KOPT-K1 (cell line): Measurements from ENCODE around the gene PLA2G7.

ENCODE experiments used
- H3K27ac ChIP-seq: fragments of 200-600 bp; sonication (generic); 2 replicates; pipeline ENCODE4 v1.5.1; 2016; ENCODE audit warnings: antibody characterized with exemption, mild to moderate bottlenecking, low read depth, low read length; ENCODE audit not compliant: poor library complexity, severe bottlenecking
- H3K36me3 ChIP-seq: fragments of 200-600 bp; sonication (generic); 2 replicates; pipeline ENCODE4 v1.5.1; 2017; ENCODE audit warnings: antibody characterized with exemption, mild to moderate bottlenecking, low read length, moderate library complexity; ENCODE audit not compliant: insufficient read depth
- H3K9me3 ChIP-seq: fragments of 200-600 bp; sonication (generic); 2 replicates; pipeline ENCODE4 v1.5.1; 2017; ENCODE audit warnings: antibody characterized with exemption, low read length, mild to moderate bottlenecking; ENCODE audit not compliant: insufficient read depth, poor library complexity, severe bottlenecking

PLA2G7 gene

GRCh38 chr6:46687619-46688097 is 47.5 kb downstream of the PLA2G7 start, which contains the start of gene TDRD6:
Gene TDRD6, plus strand, starts transcription at chr6:46687885. Its CDS starts 244 bp downstream, at chr6:46688129.
- no peaks in the 10 kb centered on the region for H3K9me3 ChIP-seq

GRCh38 chr6:46684771-46685170 is 50.4 kb downstream of the PLA2G7 start:
- Histone ChIP-seq H3K36me3 (no peaks in the 10 kb centered on the region), H3K27ac (no peak overlapping the region), H3K9me3 (no peaks in the 10 kb centered on the region)

More at GRCh38 chr6:46687619-46688097, 47.5 kb downstream of the PLA2G7 start, which contains the start of gene TDRD6:
- Histone ChIP-seq H3K36me3 (no peaks in the 10 kb centered on the region), H3K27ac (no peak within 1 kb of the TSS)

- Histone ChIP-seq H3K27ac (no peak overlapping the region), H3K9me3 (no peaks in the 10 kb centered on the region), H3K36me3 (no peaks in the 10 kb centered on the region)
Measured at GRCh38 chr6:46677314-46677654, 57.9 kb downstream of the PLA2G7 start.

GRCh38 chr6:46676604-46677313 is 58.4 kb downstream of the PLA2G7 start:
- no peak overlapping the region for H3K27ac ChIP-seq
- H3K36me3 ChIP-seq: no peaks in the 10 kb centered on the region
- no peaks in the 10 kb centered on the region for H3K9me3 ChIP-seq

- Histone ChIP-seq H3K9me3 (no peaks in the 10 kb centered on the region), H3K27ac (no peak overlapping the region), H3K36me3 (no peaks in the 10 kb centered on the region)
Measured at GRCh38 chr6:46674410-46674809, 60.8 kb downstream of the PLA2G7 start.

- Histone ChIP-seq H3K36me3 (no peaks in the 10 kb centered on the region), H3K27ac (no peak overlapping the region), H3K9me3 (no peaks in the 10 kb centered on the region)
Measured at GRCh38 chr6:46667377-46667776, 67.8 kb downstream of the PLA2G7 start.

- no peak overlapping the region for H3K27ac ChIP-seq
- no peaks in the 10 kb centered on the region for H3K9me3 ChIP-seq
- H3K36me3 ChIP-seq: no peaks in the 10 kb centered on the region
Measured at GRCh38 chr6:46661483-46661882, 73.7 kb downstream of the PLA2G7 start.

GRCh38 chr6:46657642-46658041 is 77.5 kb downstream of the PLA2G7 start:
- H3K27ac ChIP-seq: no peak overlapping the region
- H3K9me3 ChIP-seq: peaks cover 1% of the 10 kb centered on the region
- no peaks in the 10 kb centered on the region for H3K36me3 ChIP-seq

- H3K9me3 ChIP-seq: peaks cover 4% of the 10 kb centered on the region
- no peaks in the 10 kb centered on the region for H3K36me3 ChIP-seq
- no peak overlapping the region for H3K27ac ChIP-seq
Measured at GRCh38 chr6:46655803-46656202, 79.4 kb downstream of the PLA2G7 start.
